SU-DHL-6 (cell line): ENCODE data around the gene EEF2K.

ENCODE experiments used
- CTCF ChIP-seq: fragments of 200-600 bp; sonication (generic); IDR thresholded peaks from one replicate; pipeline ENCODE4 v1.5.1; 2017; ENCODE audit warnings: antibody characterized with exemption, mild to moderate bottlenecking, low read length, moderate library complexity; ENCODE audit not compliant: insufficient read depth, poor library complexity, severe bottlenecking
- EZH2phosphoT487 ChIP-seq: fragments of 200-600 bp; sonication (generic), shearing (Covaris generic); conservative IDR thresholded peaks from 2 replicates; pipeline ENCODE4 v1.6.1; 2018; ENCODE audit warnings: mild to moderate bottlenecking, antibody characterized with exemption, low read length, moderate library complexity, mixed read lengths

GRCh38 chr16:22232277-22233036 lies 26.4 kb downstream of the EEF2K start:
- TF ChIP-seq CTCF = no peak
- TF ChIP-seq EZH2phosphoT487 = no peak
